GM12874 (cell line): Measurements from ENCODE around the gene VWF.

Source experiments
- TF ChIP-seq, protein P1 (sequence below): IDR thresholded peaks from 2 replicates; pipeline ENCODE4 v1.5.1; 2011; ENCODE audit warnings: low read depth, mild to moderate bottlenecking, control low read depth, low read length, moderate library complexity; ENCODE audit not compliant: insufficient read depth

The VWF gene

DNA sequence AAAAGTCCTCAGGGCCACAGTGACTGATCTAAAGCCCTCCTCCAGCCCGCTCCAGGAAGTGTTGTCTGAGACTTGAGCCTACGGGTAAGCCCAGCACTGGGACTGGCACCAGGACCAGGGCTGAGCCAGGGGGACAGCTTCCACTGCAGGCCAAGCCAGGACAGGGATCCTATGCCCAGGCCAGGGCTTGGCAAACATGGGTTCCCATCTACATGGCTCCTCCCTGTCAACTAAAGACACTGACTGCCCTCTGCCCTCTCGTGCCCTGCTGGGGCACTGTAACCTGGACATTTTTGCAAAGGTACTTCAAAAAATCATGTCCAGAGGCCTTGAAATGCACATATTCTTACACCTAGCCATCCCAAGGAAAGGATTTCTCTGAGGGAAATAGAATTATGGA lies 88.0 kb downstream of the VWF start:
- TF ChIP-seq, protein P1, sequence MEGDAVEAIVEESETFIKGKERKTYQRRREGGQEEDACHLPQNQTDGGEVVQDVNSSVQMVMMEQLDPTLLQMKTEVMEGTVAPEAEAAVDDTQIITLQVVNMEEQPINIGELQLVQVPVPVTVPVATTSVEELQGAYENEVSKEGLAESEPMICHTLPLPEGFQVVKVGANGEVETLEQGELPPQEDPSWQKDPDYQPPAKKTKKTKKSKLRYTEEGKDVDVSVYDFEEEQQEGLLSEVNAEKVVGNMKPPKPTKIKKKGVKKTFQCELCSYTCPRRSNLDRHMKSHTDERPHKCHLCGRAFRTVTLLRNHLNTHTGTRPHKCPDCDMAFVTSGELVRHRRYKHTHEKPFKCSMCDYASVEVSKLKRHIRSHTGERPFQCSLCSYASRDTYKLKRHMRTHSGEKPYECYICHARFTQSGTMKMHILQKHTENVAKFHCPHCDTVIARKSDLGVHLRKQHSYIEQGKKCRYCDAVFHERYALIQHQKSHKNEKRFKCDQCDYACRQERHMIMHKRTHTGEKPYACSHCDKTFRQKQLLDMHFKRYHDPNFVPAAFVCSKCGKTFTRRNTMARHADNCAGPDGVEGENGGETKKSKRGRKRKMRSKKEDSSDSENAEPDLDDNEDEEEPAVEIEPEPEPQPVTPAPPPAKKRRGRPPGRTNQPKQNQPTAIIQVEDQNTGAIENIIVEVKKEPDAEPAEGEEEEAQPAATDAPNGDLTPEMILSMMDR: no peak

DNA sequence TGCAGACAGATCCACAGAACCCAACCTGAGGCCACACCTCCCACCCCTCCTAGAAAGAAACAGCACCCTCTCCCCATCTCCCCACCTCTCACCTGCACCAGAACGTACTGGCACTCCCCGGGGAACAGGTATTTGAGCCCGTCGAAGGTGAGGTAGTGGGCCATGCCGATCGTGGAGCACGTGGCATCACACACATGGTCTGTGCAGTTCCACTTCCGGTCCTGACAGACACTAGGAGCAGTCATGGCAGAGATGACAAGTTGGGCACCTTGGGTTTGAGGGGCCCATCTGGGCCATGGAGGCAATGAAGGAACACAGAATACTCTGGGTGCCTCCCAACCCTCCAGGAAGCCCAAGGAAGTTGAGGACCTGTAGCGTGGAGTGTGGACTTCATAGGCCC lies 89.9 kb downstream of the VWF start:
- TF ChIP-seq, protein P1: no peak

DNA sequence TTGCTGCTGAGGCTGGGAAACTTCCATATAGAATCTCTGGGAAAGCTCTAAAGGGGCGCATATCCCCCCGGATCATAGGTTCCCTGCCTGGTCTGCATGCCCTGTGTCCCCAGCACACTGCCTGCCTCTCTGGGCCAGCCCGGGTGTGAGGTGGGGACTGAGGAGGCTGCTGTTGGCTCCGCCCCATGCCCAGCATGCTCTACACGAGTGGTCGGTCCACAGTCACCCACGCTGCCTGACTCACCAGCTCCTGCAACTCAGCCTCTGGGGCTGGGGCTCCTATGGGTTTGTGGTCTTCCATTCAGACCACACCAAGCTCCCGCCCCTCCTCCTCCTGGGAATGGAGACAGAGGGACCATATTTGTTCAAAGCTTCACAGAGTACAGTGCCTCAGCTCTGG lies 90.9 kb downstream of the VWF start:
- TF ChIP-seq, protein P1: no peak

GRCh38 chr12:6032726-6033125 lies 91.7 kb downstream of the VWF start:
- TF ChIP-seq, protein P1: no peak

DNA sequence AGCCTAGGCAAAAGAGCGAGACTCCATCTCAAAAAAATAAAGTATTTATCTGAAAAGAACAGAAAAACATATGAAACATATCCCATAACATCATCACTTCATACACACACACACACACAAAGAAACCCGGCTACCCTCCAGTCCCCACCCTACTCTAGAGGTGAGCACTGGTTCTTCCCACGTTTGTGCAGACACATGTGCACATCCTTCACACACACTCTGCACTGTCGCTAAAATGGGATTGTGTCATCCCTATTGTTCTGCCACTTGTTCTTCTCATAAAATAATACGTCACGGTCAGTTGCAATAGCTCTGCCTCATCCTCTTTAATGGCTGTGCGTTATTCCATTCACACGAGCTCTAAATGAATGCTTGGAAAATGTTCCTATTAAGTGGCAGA lies 93.5 kb downstream of the VWF start:
- TF ChIP-seq, protein P1: no peak

GRCh38 chr12:6030081-6030480 lies 94.4 kb downstream of the VWF start:
- TF ChIP-seq, protein P1: no peak

DNA sequence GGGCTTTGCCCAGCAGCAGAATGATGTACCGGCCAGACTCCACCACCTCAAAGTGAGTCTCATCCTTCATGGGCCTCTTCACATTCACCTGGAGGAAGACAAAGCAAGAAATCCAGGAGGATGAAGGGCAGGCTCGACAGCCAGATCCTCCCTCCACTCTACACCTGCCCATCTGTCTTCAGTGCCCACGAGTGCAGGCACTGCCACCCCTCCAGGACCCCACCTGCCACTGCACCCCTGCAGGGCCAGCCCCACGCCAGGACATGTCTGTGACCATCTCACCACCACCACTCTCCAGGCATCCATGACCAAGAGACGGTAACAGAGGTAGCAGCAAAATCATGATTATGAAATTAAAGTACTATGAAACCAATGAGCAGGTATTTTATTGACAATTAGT lies 95.1 kb downstream of the VWF start:
- TF ChIP-seq, protein P1: no peak

DNA sequence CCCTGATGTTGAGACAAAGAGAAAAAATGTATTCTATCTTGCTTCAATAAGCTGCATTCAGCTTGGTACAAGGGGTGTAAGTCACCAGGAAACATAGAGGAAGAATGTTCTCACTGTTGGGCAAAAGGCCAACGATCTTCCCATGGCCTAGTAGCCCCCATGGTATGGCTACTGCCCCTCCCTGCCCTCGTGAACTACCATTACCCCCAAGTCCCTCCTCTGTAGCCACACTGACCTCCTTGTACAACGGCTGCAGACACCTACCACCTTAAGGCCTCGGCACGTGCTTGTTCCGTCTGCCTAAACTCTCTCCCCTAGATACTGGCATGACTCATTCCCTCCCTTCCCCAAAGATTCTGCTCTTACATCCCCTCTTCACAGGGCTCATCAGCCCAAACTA lies 97.5 kb downstream of the VWF start:
- TF ChIP-seq, protein P1: no peak
